HG03354 (cell line): Measurements from ENCODE around the gene SORCS2.

Experiments
- ATAC-seq: cut with Tn5 transposase; IDR thresholded peaks from one replicate; pipeline ENCODE4 v1.9.1; 2021; ENCODE audit warnings: mild to moderate bottlenecking; ENCODE audit not compliant: unreplicated experiment, poor library complexity, severe bottlenecking

Gene SORCS2

GRCh38 chr4:7377223-7377865, 185.0 kb downstream of the SORCS2 start:
- no peak for ATAC-seq

GRCh38 chr4:7379186-7379585, 186.8 kb downstream of the SORCS2 start:
- no peak for ATAC-seq

GRCh38 chr4:7379719-7380118, 187.4 kb downstream of the SORCS2 start:
- no peak for ATAC-seq

GRCh38 chr4:7381221-7381889, 189.0 kb downstream of the SORCS2 start:
- no peak for ATAC-seq

- no peak for ATAC-seq
Observed at GRCh38 chr4:7381890-7382633, 189.7 kb downstream of the SORCS2 start.

- no peak for ATAC-seq
Observed at GRCh38 chr4:7382634-7383014, 190.3 kb downstream of the SORCS2 start.

- ATAC-seq = no peak
Observed at GRCh38 chr4:7383266-7383665, 190.9 kb downstream of the SORCS2 start.

GRCh38 chr4:7384003-7384928, 191.9 kb downstream of the SORCS2 start:
- ATAC-seq = no peak

- no peak for ATAC-seq
Observed at GRCh38 chr4:7384929-7385890, 192.9 kb downstream of the SORCS2 start.

GRCh38 chr4:7387925-7388324, 195.6 kb downstream of the SORCS2 start:
- ATAC-seq = no peak

- no peak for ATAC-seq
Observed at GRCh38 chr4:7388627-7389026, 196.3 kb downstream of the SORCS2 start.

GRCh38 chr4:7389101-7389701, 196.9 kb downstream of the SORCS2 start:
- no peak for ATAC-seq

GRCh38 chr4:7389719-7390118, 197.4 kb downstream of the SORCS2 start:
- ATAC-seq = no peak

GRCh38 chr4:7390336-7390735, 198.0 kb downstream of the SORCS2 start:
- ATAC-seq = no peak

- no peak for ATAC-seq
Observed at GRCh38 chr4:7390906-7391636, 198.7 kb downstream of the SORCS2 start.

- ATAC-seq = no peak
Observed at GRCh38 chr4:7391637-7392437, 199.5 kb downstream of the SORCS2 start.
